DOHH2 (cell line): ENCODE measurements around the gene UBE2N.

Experiments used
- H3F3A ChIP-seq: fragments of 200-600 bp; sonication (generic), shearing (Covaris generic); 2 replicates; pipeline ENCODE4 v1.6.0; 2016; ENCODE audit warnings: antibody characterized with exemption, mild to moderate bottlenecking; ENCODE audit not compliant: control insufficient read depth, insufficient read depth
- H3K27ac ChIP-seq: fragments of 200-600 bp; sonication (generic); 2 replicates; pipeline ENCODE4 v1.5.1; 2014; ENCODE audit warnings: low read depth, mild to moderate bottlenecking, low read length, moderate library complexity
- H3K27me3 ChIP-seq: fragments of 200-600 bp; sonication (generic); 2 replicates; pipeline ENCODE4 v1.6.1; 2014; ENCODE audit warnings: mild to moderate bottlenecking, low read length, mixed read lengths; ENCODE audit not compliant: control insufficient read depth
- H3K36me3 ChIP-seq: fragments of 200-600 bp; sonication (generic); 2 replicates; pipeline ENCODE4 v1.6.1; 2014; ENCODE audit warnings: mild to moderate bottlenecking, low read length, moderate library complexity, mixed read lengths; ENCODE audit not compliant: control insufficient read depth
- H3K4me1 ChIP-seq: fragments of 200-600 bp; sonication (generic); 2 replicates; pipeline ENCODE4 v1.6.1; 2014; ENCODE audit warnings: mild to moderate bottlenecking, low read length, mixed read lengths; ENCODE audit not compliant: control insufficient read depth
- H3K4me2 ChIP-seq: fragments of 200-600 bp; sonication (generic); 2 replicates; pipeline ENCODE4 v1.6.0; 2014; ENCODE audit warnings: mild to moderate bottlenecking, low read length, moderate library complexity
- H3K4me3 ChIP-seq: fragments of 200-600 bp; sonication (generic); 2 replicates; pipeline ENCODE4 v1.5.1; 2014; ENCODE audit warnings: mild to moderate bottlenecking, low read length, mixed read lengths
- H3K79me2 ChIP-seq: fragments of 200-600 bp; sonication (generic); 2 replicates; pipeline ENCODE4 v1.6.1; 2014; ENCODE audit warnings: mild to moderate bottlenecking, low read length, mixed read lengths; ENCODE audit not compliant: control insufficient read depth
- H3K9me2 ChIP-seq: fragments of 200-600 bp; sonication (generic); replicated peaks from 2 replicates; pipeline ENCODE4 v1.6.1; 2014; ENCODE audit warnings: mild to moderate bottlenecking, low read length, mixed read lengths; ENCODE audit not compliant: control insufficient read depth
- H3K9me3 ChIP-seq: fragments of 200-600 bp; sonication (generic); 2 replicates; pipeline ENCODE4 v1.6.1; 2014; ENCODE audit warnings: antibody characterized with exemption, low read length, mixed read lengths; ENCODE audit not compliant: control insufficient read depth, insufficient read depth
- H4K20me1 ChIP-seq: fragments of 200-600 bp; sonication (generic); 2 replicates; pipeline ENCODE4 v1.6.0; 2014; ENCODE audit warnings: low read depth, mild to moderate bottlenecking, antibody characterized with exemption, low read length, moderate library complexity; ENCODE audit not compliant: control insufficient read depth, insufficient read depth
- EZH2phosphoT487 ChIP-seq: fragments of 200-600 bp; sonication (generic); IDR thresholded peaks from 2 replicates; pipeline ENCODE4 v1.6.1; 2017; ENCODE audit warnings: borderline replicate concordance, mild to moderate bottlenecking, antibody characterized with exemption, low read length, moderate library complexity, mixed read lengths
- TF ChIP-seq, protein P1 (sequence below): fragments of 200-600 bp; sonication (generic); IDR thresholded peaks from one replicate; pipeline ENCODE4 v1.5.1; 2014; ENCODE audit warnings: antibody characterized with exemption, mild to moderate bottlenecking, low read depth, low read length; ENCODE audit not compliant: poor library complexity, severe bottlenecking

UBE2N gene

DNA sequence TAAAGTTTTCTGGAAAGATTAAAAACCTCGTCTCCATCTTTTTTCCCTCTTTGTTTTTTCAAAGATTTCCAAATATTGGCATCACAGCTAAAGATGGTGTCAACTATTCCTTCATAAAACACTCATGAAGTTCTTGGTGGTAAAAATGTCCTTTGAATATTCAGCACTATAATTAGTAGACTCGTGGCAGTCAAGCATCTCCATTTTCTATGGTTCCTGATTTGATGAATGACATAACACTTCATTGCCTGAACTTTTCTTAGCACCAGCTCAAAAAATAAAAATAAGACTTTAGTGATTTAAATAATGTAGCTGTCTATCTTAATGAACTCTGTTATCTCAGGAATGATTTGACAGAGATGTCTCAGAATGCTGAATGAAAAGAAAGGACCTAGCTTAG is 19.7 kb downstream of the UBE2N start:
- H3K36me3 ChIP-seq = peaks cover 19% of the 10 kb centered on the region
- H3K4me1 ChIP-seq = peaks cover 93% of the 10 kb centered on the region
- TF ChIP-seq, protein P1, sequence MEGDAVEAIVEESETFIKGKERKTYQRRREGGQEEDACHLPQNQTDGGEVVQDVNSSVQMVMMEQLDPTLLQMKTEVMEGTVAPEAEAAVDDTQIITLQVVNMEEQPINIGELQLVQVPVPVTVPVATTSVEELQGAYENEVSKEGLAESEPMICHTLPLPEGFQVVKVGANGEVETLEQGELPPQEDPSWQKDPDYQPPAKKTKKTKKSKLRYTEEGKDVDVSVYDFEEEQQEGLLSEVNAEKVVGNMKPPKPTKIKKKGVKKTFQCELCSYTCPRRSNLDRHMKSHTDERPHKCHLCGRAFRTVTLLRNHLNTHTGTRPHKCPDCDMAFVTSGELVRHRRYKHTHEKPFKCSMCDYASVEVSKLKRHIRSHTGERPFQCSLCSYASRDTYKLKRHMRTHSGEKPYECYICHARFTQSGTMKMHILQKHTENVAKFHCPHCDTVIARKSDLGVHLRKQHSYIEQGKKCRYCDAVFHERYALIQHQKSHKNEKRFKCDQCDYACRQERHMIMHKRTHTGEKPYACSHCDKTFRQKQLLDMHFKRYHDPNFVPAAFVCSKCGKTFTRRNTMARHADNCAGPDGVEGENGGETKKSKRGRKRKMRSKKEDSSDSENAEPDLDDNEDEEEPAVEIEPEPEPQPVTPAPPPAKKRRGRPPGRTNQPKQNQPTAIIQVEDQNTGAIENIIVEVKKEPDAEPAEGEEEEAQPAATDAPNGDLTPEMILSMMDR = no peak
- no peak for TF ChIP-seq EZH2phosphoT487
- H3K27me3 ChIP-seq = no peaks in the 10 kb centered on the region
- no peak overlapping the region; the same call in 1 of the 2 replicates for H3K27ac ChIP-seq
- H3K9me2 ChIP-seq = no peaks in the 10 kb centered on the region
- peaks cover 61% of the 10 kb centered on the region for H4K20me1 ChIP-seq
- no peak overlapping the region for H3K4me3 ChIP-seq
- peaks cover 100% of the 10 kb centered on the region for H3K79me2 ChIP-seq
- peaks cover 20% of the 10 kb centered on the region for H3F3A ChIP-seq
- no peaks in the 10 kb centered on the region for H3K9me3 ChIP-seq
- H3K4me2 ChIP-seq = peak overlapping the region; percentile 76

DNA sequence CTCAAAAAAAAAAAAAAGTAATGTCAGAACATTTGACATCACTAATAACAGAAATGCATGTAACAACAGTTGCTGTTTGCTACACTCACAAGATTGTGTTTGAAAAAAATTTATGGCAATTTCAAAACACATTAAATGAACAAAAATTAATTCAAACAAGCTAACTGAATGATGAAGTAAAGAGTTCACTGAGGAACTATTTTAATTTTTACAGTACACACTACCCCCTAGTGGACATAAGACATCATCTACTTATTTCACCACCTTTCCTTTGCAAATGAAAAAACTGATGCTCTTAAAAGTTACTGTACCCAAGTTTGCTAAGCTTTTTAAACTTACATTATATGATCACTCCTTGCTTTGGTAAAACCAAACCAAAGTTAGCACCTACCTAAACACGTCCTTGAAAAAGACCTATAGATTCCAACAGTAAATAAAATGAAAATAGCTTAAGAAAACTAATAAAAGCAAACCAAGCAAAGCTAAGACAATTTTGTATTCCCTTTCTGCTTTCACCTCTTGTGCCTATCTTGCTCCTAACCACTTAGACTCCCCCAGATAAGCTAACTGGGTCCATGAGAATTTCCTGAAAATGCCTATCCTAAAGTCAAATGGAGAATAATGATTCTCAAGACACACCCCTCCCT is 22.2 kb downstream of the UBE2N start:
- Histone ChIP-seq H3K4me1 (peaks cover 88% of the 10 kb centered on the region), H4K20me1 (peaks cover 67% of the 10 kb centered on the region), H3K79me2 (peaks cover 100% of the 10 kb centered on the region), H3K4me2 (peak overlapping the region; percentile 27), H3K36me3 (peaks cover 20% of the 10 kb centered on the region), H3K9me2 (no peaks in the 10 kb centered on the region), H3K4me3 (no peak overlapping the region), H3K9me3 (no peaks in the 10 kb centered on the region), H3F3A (peaks cover 12% of the 10 kb centered on the region), H3K27me3 (no peaks in the 10 kb centered on the region), H3K27ac (no peak overlapping the region)
- TF ChIP-seq, protein P1 = peak; percentile 59
- TF ChIP-seq EZH2phosphoT487 = no peak

DNA sequence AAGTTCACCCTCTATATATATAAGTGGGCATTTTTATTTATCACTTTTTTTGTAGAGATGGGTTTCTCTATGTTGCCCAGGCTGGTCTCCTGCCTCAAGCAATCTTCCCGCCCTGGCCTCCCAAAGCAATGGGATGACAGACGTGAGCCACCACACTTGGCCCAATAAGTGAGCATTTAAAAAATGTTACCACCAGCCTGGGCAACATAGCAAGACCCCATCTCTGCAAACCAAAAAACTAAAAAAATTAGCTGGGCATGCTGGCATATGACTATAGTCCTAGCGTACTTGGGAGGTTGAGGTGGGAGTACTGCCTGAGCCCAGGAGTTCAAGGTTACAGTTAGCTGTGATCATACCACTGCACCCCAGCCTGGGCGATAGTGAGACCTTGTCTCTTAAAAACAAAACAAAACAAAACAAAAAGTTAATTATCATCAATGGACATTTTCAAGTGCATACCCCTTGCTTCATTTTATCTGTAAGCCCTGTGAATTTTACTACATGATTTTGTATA is 23.7 kb downstream of the UBE2N start:
- peak overlapping the region; percentile 2; the same call in 1 of the 2 replicates for H3K4me2 ChIP-seq
- H3K27me3 ChIP-seq = no peaks in the 10 kb centered on the region
- H3K79me2 ChIP-seq = peaks cover 100% of the 10 kb centered on the region
- no peaks in the 10 kb centered on the region for H3K9me3 ChIP-seq
- no peaks in the 10 kb centered on the region for H3K9me2 ChIP-seq
- peaks cover 67% of the 10 kb centered on the region for H4K20me1 ChIP-seq
- H3K4me1 ChIP-seq = peaks cover 78% of the 10 kb centered on the region
- TF ChIP-seq, protein P1 = no peak
- no peak for TF ChIP-seq EZH2phosphoT487
- H3K36me3 ChIP-seq = peaks cover 18% of the 10 kb centered on the region
- peaks cover 12% of the 10 kb centered on the region for H3F3A ChIP-seq
- H3K27ac ChIP-seq = no peak overlapping the region
- H3K4me3 ChIP-seq = no peak overlapping the region
